Effector memory CD4-positive, alpha-beta T cell (primary cell): ENCODE measurements around the gene MGAT5.

Source experiments
- DNase-seq, 3 donors: peaks; one replicate each; pipeline ENCODE4 v3.0.0-alpha.2; 2020
- H3K27ac ChIP-seq: 2 replicates; pipeline ENCODE4 v1.7.0; 2013; ENCODE audit warnings: mild to moderate bottlenecking, low read length, moderate library complexity; ENCODE audit not compliant: insufficient read depth, poor library complexity, severe bottlenecking
- H3K27me3 ChIP-seq: replicated peaks from 2 replicates; pipeline ENCODE4 v1.7.0; 2013; ENCODE audit warnings: mild to moderate bottlenecking, low read length; ENCODE audit not compliant: insufficient read depth, control insufficient read depth, poor library complexity, severe bottlenecking
- H3K36me3 ChIP-seq: 2 replicates; pipeline ENCODE4 v1.7.0; 2013; ENCODE audit warnings: mild to moderate bottlenecking, low read length, moderate library complexity; ENCODE audit not compliant: control insufficient read depth, insufficient read depth
- H3K4me1 ChIP-seq: 2 replicates; pipeline ENCODE4 v1.7.0; 2013; ENCODE audit warnings: low read length, mild to moderate bottlenecking; ENCODE audit not compliant: control insufficient read depth, insufficient read depth, poor library complexity, severe bottlenecking
- H3K4me3 ChIP-seq: 2 replicates; pipeline ENCODE4 v1.7.0; 2013; ENCODE audit warnings: low read length, low read depth, mild to moderate bottlenecking; ENCODE audit not compliant: insufficient read depth, poor library complexity, severe bottlenecking
- H3K9me3 ChIP-seq: 2 replicates; pipeline ENCODE4 v1.7.0; 2013; ENCODE audit warnings: mild to moderate bottlenecking, low read length, moderate library complexity; ENCODE audit not compliant: control insufficient read depth

The MGAT5 gene

DNA sequence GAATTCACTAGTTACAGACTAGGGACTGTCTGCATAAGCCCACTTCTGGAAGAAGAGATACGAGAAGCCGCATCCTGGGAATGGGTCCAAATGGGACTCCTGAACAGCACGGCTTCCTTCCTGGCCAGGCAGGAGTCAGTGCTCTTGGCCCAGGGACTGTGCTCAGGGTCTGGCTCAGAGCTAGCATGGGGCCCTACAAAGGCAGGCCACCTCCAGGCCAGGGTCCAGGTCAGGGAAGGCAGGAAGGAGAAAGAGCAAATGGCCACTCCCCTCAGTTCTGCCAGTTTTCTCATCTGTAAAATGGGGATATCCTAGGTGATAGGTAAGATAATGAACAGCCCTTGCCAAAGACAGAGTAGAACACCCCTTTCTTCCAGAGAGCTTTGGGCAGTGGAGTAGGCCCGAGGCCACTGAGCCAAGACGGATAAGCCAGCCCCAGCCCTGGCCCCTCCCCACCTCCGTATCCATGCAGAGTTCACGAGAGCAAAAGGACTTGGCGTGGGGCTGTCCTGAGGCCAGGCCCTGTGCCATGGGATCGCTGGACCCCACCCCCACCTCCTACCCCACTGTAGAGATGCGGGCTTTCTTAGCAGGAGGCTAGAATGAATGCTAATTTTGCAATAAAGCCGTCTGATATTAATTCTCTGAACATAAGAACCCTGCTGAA is 190.1 kb downstream of the MGAT5 start:
- no peak for DNase-seq
- Histone ChIP-seq H3K27me3 (no peaks in the 10 kb centered on the region), H3K4me3 (no peak overlapping the region), H3K36me3 (peaks cover 53% of the 10 kb centered on the region), H3K4me1 (no peaks in the 10 kb centered on the region), H3K9me3 (no peaks in the 10 kb centered on the region), H3K27ac (no peak overlapping the region)

DNA sequence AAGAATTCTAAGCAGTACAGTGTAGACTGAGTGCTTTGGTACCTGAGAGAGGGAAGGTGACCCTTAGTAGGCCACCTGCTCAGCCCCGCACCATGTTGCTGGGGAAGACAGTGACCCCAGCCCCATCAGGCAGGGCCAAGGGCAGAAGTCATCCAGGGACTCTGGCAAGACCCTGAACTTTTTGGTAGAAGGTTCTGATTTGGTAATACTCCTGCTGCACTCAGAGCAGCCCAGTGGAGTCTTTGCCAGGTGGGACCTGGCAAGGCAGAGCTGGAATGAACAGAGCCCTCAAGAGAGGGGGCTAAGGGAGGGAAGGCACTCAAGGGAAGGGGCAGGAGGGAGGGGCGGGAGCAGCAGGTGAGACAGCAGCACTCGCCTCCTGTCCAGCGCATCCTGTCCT is 191.2 kb downstream of the MGAT5 start:
- peaks cover 53% of the 10 kb centered on the region for H3K36me3 ChIP-seq
- H3K27ac ChIP-seq, result no peak overlapping the region
- H3K4me3 ChIP-seq, result no peak overlapping the region
- H3K27me3 ChIP-seq, result no peaks in the 10 kb centered on the region
- H3K9me3 ChIP-seq, result no peaks in the 10 kb centered on the region
- no peaks in the 10 kb centered on the region for H3K4me1 ChIP-seq
- no peak for DNase-seq

DNA sequence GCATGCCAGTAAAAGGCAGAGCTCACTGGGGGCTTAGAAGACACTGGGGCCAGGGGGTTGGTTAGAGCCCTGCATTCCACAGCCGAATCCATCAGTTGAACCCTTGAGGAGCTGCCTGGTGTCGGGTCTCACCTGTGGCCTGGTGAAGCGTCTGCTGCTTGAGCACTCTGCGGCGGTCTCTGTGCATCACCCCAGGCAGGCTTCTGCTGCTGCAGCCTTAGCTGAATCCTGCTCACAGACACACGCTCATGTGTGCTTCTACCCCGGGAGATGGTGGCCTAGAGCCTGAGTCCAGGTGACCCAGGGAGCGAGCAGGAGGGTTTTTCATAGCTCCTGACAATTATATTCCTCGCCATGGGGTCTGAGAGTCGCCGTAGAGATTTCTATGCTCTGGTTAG is 192.1 kb downstream of the MGAT5 start:
- no peak overlapping the region for H3K27ac ChIP-seq
- DNase-seq, result no peak
- no peaks in the 10 kb centered on the region for H3K4me1 ChIP-seq
- H3K4me3 ChIP-seq, result no peak overlapping the region
- H3K36me3 ChIP-seq, result peaks cover 53% of the 10 kb centered on the region
- H3K27me3 ChIP-seq, result no peaks in the 10 kb centered on the region
- no peaks in the 10 kb centered on the region for H3K9me3 ChIP-seq

DNA sequence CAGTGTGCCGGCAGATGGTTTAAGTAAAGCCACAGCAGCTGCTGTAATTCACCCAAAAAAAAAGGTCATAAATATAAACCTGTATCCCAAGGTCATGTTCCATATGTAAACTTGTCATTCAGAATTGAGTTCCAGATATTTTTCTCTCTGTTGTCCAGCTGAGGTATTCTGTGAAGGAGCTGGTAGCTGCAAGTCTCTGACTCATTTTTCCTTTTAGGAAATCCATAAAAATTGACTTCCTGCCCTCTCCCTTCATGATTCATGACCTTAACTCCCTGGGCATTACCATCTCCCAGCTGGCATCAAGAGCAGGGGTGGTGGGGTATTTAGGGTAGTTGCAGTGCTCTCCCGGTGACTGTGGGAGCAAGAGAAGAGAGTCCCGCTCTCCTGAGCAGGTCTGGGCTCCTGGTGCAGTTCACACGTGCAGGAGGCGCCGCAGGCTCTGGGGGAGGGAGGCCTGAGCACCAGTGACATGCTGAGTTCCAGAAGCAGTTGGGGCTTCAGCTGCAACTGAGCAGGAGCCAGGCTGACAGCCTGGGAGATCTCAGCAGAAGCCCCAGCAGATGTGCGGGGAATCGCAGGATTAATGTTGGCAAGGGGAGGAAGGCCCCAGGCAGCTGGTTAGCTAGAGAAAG is 192.6 kb downstream of the MGAT5 start:
- no peak overlapping the region for H3K27ac ChIP-seq
- no peaks in the 10 kb centered on the region for H3K9me3 ChIP-seq
- H3K36me3 ChIP-seq, result peaks cover 53% of the 10 kb centered on the region
- no peak overlapping the region for H3K4me3 ChIP-seq
- H3K27me3 ChIP-seq, result no peaks in the 10 kb centered on the region
- no peaks in the 10 kb centered on the region for H3K4me1 ChIP-seq
- no peak for DNase-seq

DNA sequence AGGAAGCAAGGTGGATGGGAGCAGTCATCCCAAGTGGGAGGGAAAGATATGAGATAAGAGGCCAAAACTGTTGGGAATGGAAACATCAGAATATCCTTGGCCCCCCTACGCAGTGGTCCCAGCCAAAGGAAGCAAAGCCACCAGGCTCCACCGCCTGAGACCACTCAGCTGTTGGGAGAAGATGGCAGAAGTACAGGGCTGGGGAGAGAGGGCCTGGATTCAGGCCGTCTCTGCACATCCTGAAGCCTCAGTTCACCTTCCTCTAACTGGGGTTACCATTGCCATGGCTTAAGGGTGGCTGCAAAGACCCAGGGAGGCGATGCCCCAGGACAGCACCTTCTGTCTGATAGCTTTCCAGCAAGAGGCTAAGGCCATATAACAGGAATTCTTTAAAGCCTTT is 193.8 kb downstream of the MGAT5 start:
- H3K4me1 ChIP-seq, result no peaks in the 10 kb centered on the region
- H3K9me3 ChIP-seq, result no peaks in the 10 kb centered on the region
- H3K4me3 ChIP-seq, result no peak overlapping the region
- DNase-seq, result no peak
- H3K27ac ChIP-seq, result no peak overlapping the region
- H3K36me3 ChIP-seq, result peaks cover 42% of the 10 kb centered on the region
- H3K27me3 ChIP-seq, result no peaks in the 10 kb centered on the region

DNA sequence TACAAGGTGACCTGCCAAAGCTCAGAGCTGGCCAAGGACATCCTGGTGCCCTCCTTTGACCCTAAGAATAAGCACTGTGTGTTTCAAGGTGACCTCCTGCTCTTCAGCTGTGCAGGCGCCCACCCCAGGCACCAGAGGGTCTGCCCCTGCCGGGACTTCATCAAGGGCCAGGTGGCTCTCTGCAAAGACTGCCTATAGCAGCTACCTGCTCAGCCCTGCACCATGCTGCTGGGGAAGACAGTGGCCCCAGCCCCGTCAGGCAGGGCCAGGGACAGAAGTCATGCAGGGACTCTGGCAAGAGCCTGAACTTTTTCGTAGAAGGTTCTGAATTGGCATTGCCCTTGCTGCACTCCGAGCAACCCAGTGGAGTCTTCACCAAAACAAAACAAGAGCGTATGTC is 194.8 kb downstream of the MGAT5 start:
- Histone ChIP-seq H3K4me1 (no peaks in the 10 kb centered on the region), H3K36me3 (peaks cover 40% of the 10 kb centered on the region), H3K4me3 (no peak overlapping the region), H3K27me3 (no peaks in the 10 kb centered on the region), H3K27ac (no peak overlapping the region), H3K9me3 (no peaks in the 10 kb centered on the region)
- no peak for DNase-seq

DNA sequence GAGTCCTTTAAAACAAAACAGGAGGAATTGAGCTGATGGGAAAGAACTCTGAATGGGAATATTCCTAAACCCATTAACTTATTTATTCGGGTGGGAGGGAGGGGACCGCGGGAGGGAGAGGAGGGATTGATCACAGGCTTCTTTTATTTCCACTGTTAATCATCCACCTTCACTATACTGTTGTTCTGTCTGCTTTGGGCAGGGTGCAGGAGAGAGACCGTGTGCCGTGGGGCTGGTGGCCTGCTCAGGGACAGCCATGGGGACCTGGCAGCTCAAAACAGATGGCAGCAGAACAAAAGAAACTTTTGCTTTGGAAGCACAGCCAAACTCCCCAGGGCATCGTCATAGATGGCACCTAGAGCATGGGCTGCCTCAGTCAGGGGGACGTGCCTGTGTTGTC is 195.3 kb downstream of the MGAT5 start:
- DNase-seq, result no peak
- no peak overlapping the region for H3K4me3 ChIP-seq
- no peaks in the 10 kb centered on the region for H3K4me1 ChIP-seq
- no peaks in the 10 kb centered on the region for H3K27me3 ChIP-seq
- no peaks in the 10 kb centered on the region for H3K9me3 ChIP-seq
- H3K27ac ChIP-seq, result no peak overlapping the region
- peaks cover 45% of the 10 kb centered on the region for H3K36me3 ChIP-seq

DNA sequence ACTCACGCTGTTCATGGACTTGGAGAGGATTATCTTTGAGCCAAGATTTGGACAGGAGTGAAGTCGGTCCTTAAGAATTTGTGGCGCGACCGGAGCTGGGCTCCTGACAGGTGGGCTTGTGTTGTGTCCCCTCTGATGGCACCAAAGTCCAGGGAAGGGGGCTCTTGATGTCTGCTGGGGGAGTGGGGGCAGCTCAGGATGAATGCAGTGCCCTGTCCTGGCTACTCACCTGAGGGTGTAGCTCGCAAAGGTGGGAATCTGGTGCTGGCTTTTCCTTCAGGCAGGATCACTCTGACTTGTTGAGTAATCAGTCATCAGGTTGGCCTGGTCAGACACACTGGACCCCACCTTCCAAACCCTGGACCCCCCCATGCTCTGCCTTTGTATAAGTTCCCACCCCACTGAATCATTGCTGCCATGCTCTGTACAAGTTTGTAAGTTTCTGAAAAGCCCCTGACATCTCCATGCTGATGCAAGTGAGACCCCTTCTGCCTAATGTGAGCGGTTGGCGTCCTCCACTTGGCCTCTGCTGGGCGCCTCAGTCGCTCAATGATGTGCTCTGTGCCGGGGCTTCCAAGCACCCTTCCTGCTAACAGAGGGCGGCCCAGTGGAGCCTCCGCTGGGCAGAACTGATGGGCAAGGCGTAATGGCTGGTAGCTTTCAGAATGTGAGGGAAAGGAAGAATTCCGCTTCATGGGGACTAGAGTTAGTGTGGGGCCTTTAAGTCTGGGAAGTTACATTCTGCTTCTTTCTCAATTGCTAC is 196.1 kb downstream of the MGAT5 start:
- H3K27me3 ChIP-seq, result no peaks in the 10 kb centered on the region
- H3K9me3 ChIP-seq, result no peaks in the 10 kb centered on the region
- DNase-seq, result no peak
- no peak overlapping the region for H3K4me3 ChIP-seq
- peaks cover 46% of the 10 kb centered on the region for H3K36me3 ChIP-seq
- no peak overlapping the region for H3K27ac ChIP-seq
- no peaks in the 10 kb centered on the region for H3K4me1 ChIP-seq

DNA sequence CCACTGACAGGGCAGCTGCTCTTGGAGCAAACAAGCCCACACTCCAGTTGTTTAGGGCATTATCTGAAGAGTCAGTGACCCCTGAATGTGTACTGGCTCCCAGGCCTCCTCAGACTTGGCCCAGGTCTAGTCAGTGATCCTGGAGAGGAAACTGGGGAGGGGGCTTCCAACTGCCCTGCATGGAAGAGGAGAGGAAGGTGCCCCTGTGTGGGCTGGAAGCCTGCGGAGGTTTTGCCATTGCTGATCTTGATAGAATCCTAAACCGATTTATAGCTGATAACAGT is 197.4 kb downstream of the MGAT5 start:
- Histone ChIP-seq H3K27ac (no peak overlapping the region), H3K36me3 (peaks cover 34% of the 10 kb centered on the region)
- DNase-seq, result no peak

DNA sequence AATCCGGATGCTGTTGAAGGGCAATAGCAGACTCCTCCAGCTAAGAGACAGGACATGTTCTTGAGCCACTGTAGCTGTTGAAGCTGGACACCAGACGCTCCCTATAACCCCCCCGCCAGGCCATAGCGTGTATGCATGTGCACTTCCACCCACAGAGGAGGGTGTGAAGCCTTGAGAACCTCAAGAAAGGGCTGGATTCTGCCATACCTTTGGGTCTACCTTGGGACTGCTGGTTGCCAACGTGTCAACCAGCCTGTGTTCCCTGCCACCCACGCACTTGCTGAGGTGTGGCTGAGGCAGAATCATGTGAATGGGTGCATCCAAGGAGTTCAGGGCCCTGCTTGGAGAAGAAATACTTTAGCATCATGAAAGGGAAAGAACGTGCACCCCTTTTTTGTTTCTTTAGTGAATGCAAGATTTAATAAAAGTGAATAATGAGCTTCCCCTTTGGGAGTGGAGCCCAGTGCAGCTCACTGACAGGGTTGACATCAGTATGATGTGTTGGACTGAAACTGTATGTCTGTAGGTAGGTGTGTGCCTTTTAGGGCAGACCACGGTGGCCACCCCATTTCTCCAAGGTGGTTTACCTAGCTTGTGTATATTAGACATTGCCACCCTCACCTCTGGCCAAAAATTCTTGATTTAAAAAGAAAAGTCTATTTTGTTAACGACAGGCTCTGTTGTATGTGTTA is 198.3 kb downstream of the MGAT5 start:
- no peaks in the 10 kb centered on the region for H3K9me3 ChIP-seq
- peaks cover 25% of the 10 kb centered on the region for H3K36me3 ChIP-seq
- no peak overlapping the region for H3K27ac ChIP-seq
- DNase-seq, result no peak
- no peak overlapping the region for H3K4me3 ChIP-seq
- H3K4me1 ChIP-seq, result no peaks in the 10 kb centered on the region
- no peaks in the 10 kb centered on the region for H3K27me3 ChIP-seq

More for the DNA sequence above, 197.4 kb downstream of the MGAT5 start:
- H3K9me3 ChIP-seq, result no peaks in the 10 kb centered on the region
- H3K4me1 ChIP-seq, result no peaks in the 10 kb centered on the region
- H3K27me3 ChIP-seq, result no peaks in the 10 kb centered on the region
- H3K4me3 ChIP-seq, result no peak overlapping the region
